Measurements from ENCODE around the gene PRAMEF4.
"Not testable (repeated sequence)": the region's sequence is repeated elsewhere in the genome, so short reads cannot be mapped to it uniquely, and the experiment has no call there.

DNA sequence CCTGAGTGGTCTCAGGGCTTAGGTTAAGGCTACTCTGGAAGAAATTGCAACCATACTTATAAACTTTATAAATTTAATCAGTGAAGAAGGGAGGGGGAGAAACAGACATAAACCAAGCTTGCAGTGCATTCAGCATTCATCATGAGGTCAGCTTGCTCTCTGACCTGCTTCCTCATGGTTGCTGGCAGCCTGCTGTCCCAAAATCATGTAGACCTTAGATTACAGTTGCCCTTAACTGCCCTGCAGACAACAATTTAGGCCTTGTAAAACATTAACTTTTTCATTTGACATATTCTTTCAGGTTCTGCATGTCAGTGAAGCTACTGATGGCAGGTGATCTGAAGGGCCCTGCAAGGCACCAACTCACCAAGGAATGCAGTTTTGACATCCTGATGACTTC is 13.2 kb upstream of the PRAMEF4 start:
- not testable (repeated sequence) for TF ChIP-seq CTCF, POLR2A (IDR thresholded peaks at IDR 0.05)
